GM23338 (cell line): ENCODE measurements around the gene PTCD3.

ENCODE experiments used
- EZH2 ChIP-seq: fragments of 200-600 bp; sonication (generic); IDR thresholded peaks from one replicate; pipeline ENCODE4 v1.8.0; 2017; ENCODE audit warnings: antibody characterized with exemption, mild to moderate bottlenecking, low read depth; ENCODE audit not compliant: unreplicated experiment
- POLR2AphosphoS5 ChIP-seq: IDR thresholded peaks from 2 replicates; pipeline ENCODE4 v1.6.1; 2016; ENCODE audit warnings: antibody characterized with exemption, low read depth
- TF ChIP-seq, protein P1 (sequence below), 2 experiments: fragments of 200-600 bp in 1 of 2; sonication (generic) in 1 of 2; conservative IDR thresholded peaks; 2 replicates each; pipeline versions ENCODE4 v1.5.1 to v1.6.1; 2016 to 2017; ENCODE audit warnings: antibody characterized with exemption in 2 of 2, low read depth in 2 of 2, mild to moderate bottlenecking in 2 of 2, moderate library complexity in 1 of 2

DNA sequence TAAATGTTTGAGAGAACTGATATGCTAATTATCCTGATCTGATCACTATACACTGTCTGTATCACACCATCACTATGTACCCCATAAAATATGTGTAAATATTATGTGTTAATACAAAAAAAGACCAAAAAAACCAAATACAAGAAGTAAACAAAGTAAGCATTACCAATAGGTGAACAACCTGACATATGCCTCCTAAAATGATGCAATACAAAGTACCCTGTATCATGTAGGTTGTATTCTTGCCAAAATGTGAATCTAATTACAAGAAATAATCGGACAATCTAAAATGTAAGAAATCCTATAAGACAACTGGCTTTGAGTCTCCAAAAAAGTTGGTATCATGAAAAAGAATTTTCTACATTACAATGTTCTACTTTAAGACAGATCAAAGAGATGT lies 8.1 kb upstream of the PTCD3 start:
- TF ChIP-seq, protein P1, sequence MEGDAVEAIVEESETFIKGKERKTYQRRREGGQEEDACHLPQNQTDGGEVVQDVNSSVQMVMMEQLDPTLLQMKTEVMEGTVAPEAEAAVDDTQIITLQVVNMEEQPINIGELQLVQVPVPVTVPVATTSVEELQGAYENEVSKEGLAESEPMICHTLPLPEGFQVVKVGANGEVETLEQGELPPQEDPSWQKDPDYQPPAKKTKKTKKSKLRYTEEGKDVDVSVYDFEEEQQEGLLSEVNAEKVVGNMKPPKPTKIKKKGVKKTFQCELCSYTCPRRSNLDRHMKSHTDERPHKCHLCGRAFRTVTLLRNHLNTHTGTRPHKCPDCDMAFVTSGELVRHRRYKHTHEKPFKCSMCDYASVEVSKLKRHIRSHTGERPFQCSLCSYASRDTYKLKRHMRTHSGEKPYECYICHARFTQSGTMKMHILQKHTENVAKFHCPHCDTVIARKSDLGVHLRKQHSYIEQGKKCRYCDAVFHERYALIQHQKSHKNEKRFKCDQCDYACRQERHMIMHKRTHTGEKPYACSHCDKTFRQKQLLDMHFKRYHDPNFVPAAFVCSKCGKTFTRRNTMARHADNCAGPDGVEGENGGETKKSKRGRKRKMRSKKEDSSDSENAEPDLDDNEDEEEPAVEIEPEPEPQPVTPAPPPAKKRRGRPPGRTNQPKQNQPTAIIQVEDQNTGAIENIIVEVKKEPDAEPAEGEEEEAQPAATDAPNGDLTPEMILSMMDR (conservative IDR thresholded peaks at IDR 0.05; ENCODE audit: low read depth in 2 of 2): no peak
- TF ChIP-seq POLR2AphosphoS5 (no peak), EZH2 (no peak)
